Transverse colon (tissue), 4 donors: ENCODE data around the gene PROK2.

Experiments used
- EP300 ChIP-seq: sonication (generic); formaldehyde crosslinking; IDR thresholded peaks from one replicate; pipeline ENCODE4 v1.6.1; 2017; ENCODE audit warnings: antibody characterized with exemption, low read depth
- POLR2A ChIP-seq: fragments of 450-650 bp; IDR thresholded peaks from one replicate; pipeline ENCODE4 v1.6.1; 2016; ENCODE audit warnings: antibody characterized with exemption, mild to moderate bottlenecking, moderate library complexity
- POLR2AphosphoS5 ChIP-seq, 3 donors: sonication (generic); formaldehyde crosslinking; IDR thresholded peaks; one replicate each; pipeline ENCODE4 v1.6.1; 2016; ENCODE audit warnings: antibody characterized with exemption in 3 of 3
- TF ChIP-seq, protein P1 (sequence below), 5 experiments: fragments of 200-600 bp in 3 of 5; fragments of 450-650 bp in 2 of 5; sonication (generic) in 3 of 5; IDR thresholded peaks; 1 replicate in 2 of 5; 2 replicates in 3 of 5; pipeline ENCODE4 v1.5.1; 2016 to 2017; ENCODE audit warnings: antibody characterized with exemption in 5 of 5, inconsistent platforms in 3 of 5, mild to moderate bottlenecking in 2 of 5, moderate library complexity in 1 of 5

GRCh38 chr3:71771884-71772283 lies 13.1 kb downstream of the PROK2 start:
- TF ChIP-seq, protein P1, sequence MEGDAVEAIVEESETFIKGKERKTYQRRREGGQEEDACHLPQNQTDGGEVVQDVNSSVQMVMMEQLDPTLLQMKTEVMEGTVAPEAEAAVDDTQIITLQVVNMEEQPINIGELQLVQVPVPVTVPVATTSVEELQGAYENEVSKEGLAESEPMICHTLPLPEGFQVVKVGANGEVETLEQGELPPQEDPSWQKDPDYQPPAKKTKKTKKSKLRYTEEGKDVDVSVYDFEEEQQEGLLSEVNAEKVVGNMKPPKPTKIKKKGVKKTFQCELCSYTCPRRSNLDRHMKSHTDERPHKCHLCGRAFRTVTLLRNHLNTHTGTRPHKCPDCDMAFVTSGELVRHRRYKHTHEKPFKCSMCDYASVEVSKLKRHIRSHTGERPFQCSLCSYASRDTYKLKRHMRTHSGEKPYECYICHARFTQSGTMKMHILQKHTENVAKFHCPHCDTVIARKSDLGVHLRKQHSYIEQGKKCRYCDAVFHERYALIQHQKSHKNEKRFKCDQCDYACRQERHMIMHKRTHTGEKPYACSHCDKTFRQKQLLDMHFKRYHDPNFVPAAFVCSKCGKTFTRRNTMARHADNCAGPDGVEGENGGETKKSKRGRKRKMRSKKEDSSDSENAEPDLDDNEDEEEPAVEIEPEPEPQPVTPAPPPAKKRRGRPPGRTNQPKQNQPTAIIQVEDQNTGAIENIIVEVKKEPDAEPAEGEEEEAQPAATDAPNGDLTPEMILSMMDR (IDR thresholded peaks at IDR 0.05) = no peak
- TF ChIP-seq POLR2A (no peak), POLR2AphosphoS5 (IDR thresholded peaks at IDR 0.05) (no peak), EP300 (no peak)
